GM23338 (cell line): Measurements from ENCODE around the gene TASOR. TPM values are rescaled to one million over a fixed set of nuclear protein-coding genes. Genes with fewer than 3 reads are reported as not detected.
A peak's percentile ranks its signal among the peaks of the same experiment; 100 is the strongest.

ENCODE experiments used
- ATAC-seq: fragments of 200-7000 bp; cut with Tn5 transposase; 3 replicates; pipeline ENCODE4 v1.9.1; 2020
- DNase-seq: peaks from one replicate; pipeline ENCODE4 v3.0.0-alpha.2; 2015; ENCODE audit warnings: low spot score
- H2AFZ ChIP-seq: fragments of 200-600 bp; sonication (generic); 2 replicates; pipeline ENCODE4 v1.8.0; 2016; ENCODE audit warnings: antibody characterized with exemption, mild to moderate bottlenecking, moderate library complexity
- H3F3A ChIP-seq: fragments of 200-600 bp; sonication (generic); replicated peaks from 2 replicates; pipeline ENCODE4 v1.8.0; 2017; ENCODE audit warnings: antibody characterized with exemption, mixed run types, low read depth
- H3K27ac ChIP-seq: fragments of 200-600 bp; sonication (generic); 2 replicates; pipeline ENCODE4 v1.6.1; 2016; ENCODE audit warnings: low read depth
- H3K27me3 ChIP-seq: fragments of 200-600 bp; sonication (generic); 2 replicates; pipeline ENCODE4 v1.8.0; 2016; ENCODE audit warnings: mild to moderate bottlenecking, mixed run types, moderate library complexity; ENCODE audit not compliant: insufficient read depth
- H3K36me3 ChIP-seq: fragments of 200-600 bp; sonication (generic); 2 replicates; pipeline ENCODE4 v1.8.0; 2016; ENCODE audit warnings: mild to moderate bottlenecking; ENCODE audit not compliant: insufficient read depth
- H3K4me1 ChIP-seq: fragments of 200-600 bp; sonication (generic); 2 replicates; pipeline ENCODE4 v1.8.0; 2016; ENCODE audit warnings: mild to moderate bottlenecking, moderate library complexity; ENCODE audit not compliant: insufficient read depth
- H3K4me2 ChIP-seq: fragments of 200-600 bp; sonication (generic); 2 replicates; pipeline ENCODE4 v1.7.1; 2017; ENCODE audit warnings: mixed run types
- H3K4me3 ChIP-seq: fragments of 200-600 bp; sonication (generic); 2 replicates; pipeline ENCODE4 v1.6.1; 2016; ENCODE audit warnings: mixed run types
- H3K79me2 ChIP-seq: fragments of 200-600 bp; sonication (generic); replicated peaks from 2 replicates; pipeline ENCODE4 v1.8.0; 2017; ENCODE audit warnings: mild to moderate bottlenecking; ENCODE audit not compliant: insufficient read depth
- H3K9me2 ChIP-seq: fragments of 200-600 bp; sonication (generic); 2 replicates; pipeline ENCODE4 v1.8.0; 2017; ENCODE audit not compliant: insufficient read depth
- H4K20me1 ChIP-seq: fragments of 200-600 bp; sonication (generic); replicated peaks from 2 replicates; pipeline ENCODE4 v1.8.0; 2017; ENCODE audit warnings: mild to moderate bottlenecking; ENCODE audit not compliant: insufficient read depth
- H3K27ac Mint-ChIP-seq: 2 replicates; pipeline ENCODE4 v1.8.0; 2020; ENCODE audit warnings: inconsistent platforms, mild to moderate bottlenecking, moderate library complexity, mixed read lengths
- H3K27me3 Mint-ChIP-seq: 3 replicates; pipeline ENCODE4 v1.8.0; 2022; ENCODE audit warnings: low read depth, mild to moderate bottlenecking, moderate library complexity, mixed read lengths, inconsistent platforms; ENCODE audit not compliant: insufficient read depth, poor library complexity
- H3K36me3 Mint-ChIP-seq: 3 replicates; pipeline ENCODE4 v1.8.0; 2021; ENCODE audit warnings: low read depth, mild to moderate bottlenecking, inconsistent platforms, moderate library complexity, mixed read lengths
- H3K4me1 Mint-ChIP-seq: 3 replicates; pipeline ENCODE4 v1.8.0; 2020; ENCODE audit warnings: mild to moderate bottlenecking, inconsistent platforms, mixed read lengths
- H3K4me3 Mint-ChIP-seq: 3 replicates; pipeline ENCODE4 v1.8.0; 2021; ENCODE audit warnings: moderate library complexity, mild to moderate bottlenecking, inconsistent platforms, mixed read lengths
- H3K9me3 Mint-ChIP-seq: 3 replicates; pipeline ENCODE4 v1.8.0; 2020; ENCODE audit warnings: moderate library complexity, mild to moderate bottlenecking, inconsistent platforms, mixed read lengths
- JUNB ChIP-seq: IDR thresholded peaks from one replicate; pipeline ENCODE4 v1.6.1; 2016; ENCODE audit warnings: antibody characterized with exemption; ENCODE audit not compliant: unreplicated experiment
- ZNF114 ChIP-seq: fragments of 250-450 bp; sonication (Bioruptor Pico); IDR thresholded peaks from 2 replicates; pipeline ENCODE4 v1.5.0; 2020; ENCODE audit warnings: mild to moderate bottlenecking, moderate library complexity
- ZNF331 ChIP-seq: fragments of 250-450 bp; sonication (Bioruptor Pico); IDR thresholded peaks from 2 replicates; pipeline ENCODE4 v1.5.0; 2020; ENCODE audit warnings: low read depth, mild to moderate bottlenecking, moderate library complexity
- polyA plus RNA-seq: library from polyadenylated mRNA; unstranded; fragments of >200 nt; fragmentation: Nextera tagmentation; extraction: Ambion mirVana; gene quantifications from 2 replicates; pipeline ENCODE4 v1.2.1, GENCODE V29; 2016
- total RNA-seq: library from RNA; depleted of rRNA; stranded (reverse); fragments of >200 nt; shearing (Covaris generic); gene quantifications from 2 replicates; pipeline ENCODE4 v1.2.3, GENCODE V29; 2014
- TF ChIP-seq, protein P1 (sequence below): fragments of 250-450 bp; sonication (Bioruptor Pico); IDR thresholded peaks from 2 replicates; pipeline ENCODE4 v1.5.0; 2020; ENCODE audit warnings: mild to moderate bottlenecking, moderate library complexity
- TF ChIP-seq, protein P2 (sequence below): IDR thresholded peaks from 2 replicates; pipeline ENCODE4 v1.6.1; 2016; ENCODE audit warnings: antibody characterized with exemption

TASOR gene
- total and polyA plus RNA-seq, 2 experiments from 2014 or later: 14.7 to 53.6 TPM

DNA sequence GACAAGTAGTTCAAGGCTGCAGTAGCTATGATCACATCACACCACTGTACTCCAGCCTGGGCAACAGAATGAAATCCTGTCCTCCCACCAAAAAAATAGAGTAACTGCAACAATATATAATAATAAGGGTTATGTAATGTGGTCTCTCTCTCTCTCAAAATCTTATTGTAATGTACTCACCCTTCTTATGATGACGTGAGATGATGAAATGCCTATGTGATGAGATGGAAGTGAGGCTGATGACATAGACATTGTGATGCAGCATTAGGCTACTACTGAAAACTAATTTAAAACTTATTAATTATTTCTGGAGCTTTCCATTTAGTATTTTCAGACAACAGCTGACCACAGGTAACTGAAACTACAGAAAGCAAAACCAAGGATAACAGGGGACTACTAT, 27.4 kb downstream of the TASOR start (continued):
- TF ChIP-seq, protein P1, sequence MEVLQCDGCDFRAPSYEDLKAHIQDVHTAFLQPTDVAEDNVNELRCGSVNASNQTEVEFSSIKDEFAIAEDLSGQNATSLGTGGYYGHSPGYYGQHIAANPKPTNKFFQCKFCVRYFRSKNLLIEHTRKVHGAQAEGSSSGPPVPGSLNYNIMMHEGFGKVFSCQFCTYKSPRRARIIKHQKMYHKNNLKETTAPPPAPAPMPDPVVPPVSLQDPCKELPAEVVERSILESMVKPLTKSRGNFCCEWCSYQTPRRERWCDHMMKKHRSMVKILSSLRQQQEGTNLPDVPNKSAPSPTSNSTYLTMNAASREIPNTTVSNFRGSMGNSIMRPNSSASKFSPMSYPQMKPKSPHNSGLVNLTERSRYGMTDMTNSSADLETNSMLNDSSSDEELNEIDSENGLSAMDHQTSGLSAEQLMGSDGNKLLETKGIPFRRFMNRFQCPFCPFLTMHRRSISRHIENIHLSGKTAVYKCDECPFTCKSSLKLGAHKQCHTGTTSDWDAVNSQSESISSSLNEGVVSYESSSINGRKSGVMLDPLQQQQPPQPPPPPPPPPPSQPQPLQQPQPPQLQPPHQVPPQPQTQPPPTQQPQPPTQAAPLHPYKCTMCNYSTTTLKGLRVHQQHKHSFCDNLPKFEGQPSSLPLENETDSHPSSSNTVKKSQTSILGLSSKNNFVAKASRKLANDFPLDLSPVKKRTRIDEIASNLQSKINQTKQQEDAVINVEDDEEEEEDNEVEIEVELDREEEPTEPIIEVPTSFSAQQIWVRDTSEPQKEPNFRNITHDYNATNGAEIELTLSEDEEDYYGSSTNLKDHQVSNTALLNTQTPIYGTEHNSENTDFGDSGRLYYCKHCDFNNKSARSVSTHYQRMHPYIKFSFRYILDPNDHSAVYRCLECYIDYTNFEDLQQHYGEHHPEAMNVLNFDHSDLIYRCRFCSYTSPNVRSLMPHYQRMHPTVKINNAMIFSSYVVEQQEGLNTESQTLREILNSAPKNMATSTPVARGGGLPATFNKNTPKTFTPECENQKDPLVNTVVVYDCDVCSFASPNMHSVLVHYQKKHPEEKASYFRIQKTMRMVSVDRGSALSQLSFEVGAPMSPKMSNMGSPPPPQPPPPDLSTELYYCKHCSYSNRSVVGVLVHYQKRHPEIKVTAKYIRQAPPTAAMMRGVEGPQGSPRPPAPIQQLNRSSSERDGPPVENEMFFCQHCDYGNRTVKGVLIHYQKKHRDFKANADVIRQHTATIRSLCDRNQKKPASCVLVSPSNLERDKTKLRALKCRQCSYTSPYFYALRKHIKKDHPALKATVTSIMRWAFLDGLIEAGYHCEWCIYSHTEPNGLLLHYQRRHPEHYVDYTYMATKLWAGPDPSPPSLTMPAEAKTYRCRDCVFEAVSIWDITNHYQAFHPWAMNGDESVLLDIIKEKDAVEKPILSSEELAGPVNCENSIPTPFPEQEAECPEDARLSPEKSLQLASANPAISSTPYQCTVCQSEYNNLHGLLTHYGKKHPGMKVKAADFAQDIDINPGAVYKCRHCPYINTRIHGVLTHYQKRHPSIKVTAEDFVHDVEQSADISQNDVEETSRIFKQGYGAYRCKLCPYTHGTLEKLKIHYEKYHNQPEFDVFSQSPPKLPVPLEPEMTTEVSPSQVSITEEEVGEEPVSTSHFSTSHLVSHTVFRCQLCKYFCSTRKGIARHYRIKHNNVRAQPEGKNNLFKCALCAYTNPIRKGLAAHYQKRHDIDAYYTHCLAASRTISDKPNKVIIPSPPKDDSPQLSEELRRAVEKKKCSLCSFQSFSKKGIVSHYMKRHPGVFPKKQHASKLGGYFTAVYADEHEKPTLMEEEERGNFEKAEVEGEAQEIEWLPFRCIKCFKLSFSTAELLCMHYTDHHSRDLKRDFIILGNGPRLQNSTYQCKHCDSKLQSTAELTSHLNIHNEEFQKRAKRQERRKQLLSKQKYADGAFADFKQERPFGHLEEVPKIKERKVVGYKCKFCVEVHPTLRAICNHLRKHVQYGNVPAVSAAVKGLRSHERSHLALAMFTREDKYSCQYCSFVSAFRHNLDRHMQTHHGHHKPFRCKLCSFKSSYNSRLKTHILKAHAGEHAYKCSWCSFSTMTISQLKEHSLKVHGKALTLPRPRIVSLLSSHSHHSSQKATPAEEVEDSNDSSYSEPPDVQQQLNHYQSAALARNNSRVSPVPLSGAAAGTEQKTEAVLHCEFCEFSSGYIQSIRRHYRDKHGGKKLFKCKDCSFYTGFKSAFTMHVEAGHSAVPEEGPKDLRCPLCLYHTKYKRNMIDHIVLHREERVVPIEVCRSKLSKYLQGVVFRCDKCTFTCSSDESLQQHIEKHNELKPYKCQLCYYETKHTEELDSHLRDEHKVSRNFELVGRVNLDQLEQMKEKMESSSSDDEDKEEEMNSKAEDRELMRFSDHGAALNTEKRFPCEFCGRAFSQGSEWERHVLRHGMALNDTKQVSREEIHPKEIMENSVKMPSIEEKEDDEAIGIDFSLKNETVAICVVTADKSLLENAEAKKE (CRISPR knock-in tag): no peak

DNA sequence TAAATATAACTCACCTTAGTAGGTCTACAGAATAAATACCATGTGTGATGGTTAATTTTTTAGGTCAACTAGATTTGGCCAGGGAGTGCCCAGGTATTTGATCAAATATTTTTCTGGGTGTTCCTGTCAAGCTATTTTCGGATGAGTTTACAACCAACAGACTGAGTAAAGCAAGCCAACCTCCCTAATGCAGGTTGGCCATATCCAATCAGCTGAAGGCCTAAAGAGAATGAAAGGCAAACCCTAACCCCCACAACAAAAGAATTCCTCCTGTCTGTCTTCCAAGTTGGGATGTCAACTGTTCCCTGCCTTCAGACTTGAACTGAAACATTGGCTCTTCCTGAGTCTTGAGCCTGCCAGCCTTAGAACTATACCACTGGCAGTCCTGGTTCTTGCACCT, 28.6 kb downstream of the TASOR start:
- H3K9me2 ChIP-seq: no peaks in the 10 kb centered on the region
- Mint-ChIP-seq H3K4me3 (no peak overlapping the region), H3K4me1 (peaks cover 10% of the 10 kb centered on the region), H3K27me3 (peaks cover 6% of the 10 kb centered on the region), H3K36me3 (peaks cover 55% of the 10 kb centered on the region; the same call in 2 of the 3 replicates), H3K27ac (no peak overlapping the region), H3K9me3 (no peaks in the 10 kb centered on the region)
- no peaks in the 10 kb centered on the region for H3K27me3 ChIP-seq
- H3K79me2 ChIP-seq: peaks cover 45% of the 10 kb centered on the region
- no peaks in the 10 kb centered on the region for H3F3A ChIP-seq
- H3K4me3 ChIP-seq: no peak overlapping the region
- H3K27ac ChIP-seq: no peak overlapping the region
- H4K20me1 ChIP-seq: peaks cover 24% of the 10 kb centered on the region
- no peak overlapping the region for H2AFZ ChIP-seq
- ATAC-seq: peak; percentile 59
- DNase-seq: peak; percentile 10
- no peaks in the 10 kb centered on the region for H3K4me1 ChIP-seq
- H3K36me3 ChIP-seq: peaks cover 7% of the 10 kb centered on the region; the same call in 1 of the 2 replicates
- H3K4me2 ChIP-seq: no peak overlapping the region
- TF ChIP-seq, protein P1 (CRISPR knock-in tag): no peak
- TF ChIP-seq, protein P2, sequence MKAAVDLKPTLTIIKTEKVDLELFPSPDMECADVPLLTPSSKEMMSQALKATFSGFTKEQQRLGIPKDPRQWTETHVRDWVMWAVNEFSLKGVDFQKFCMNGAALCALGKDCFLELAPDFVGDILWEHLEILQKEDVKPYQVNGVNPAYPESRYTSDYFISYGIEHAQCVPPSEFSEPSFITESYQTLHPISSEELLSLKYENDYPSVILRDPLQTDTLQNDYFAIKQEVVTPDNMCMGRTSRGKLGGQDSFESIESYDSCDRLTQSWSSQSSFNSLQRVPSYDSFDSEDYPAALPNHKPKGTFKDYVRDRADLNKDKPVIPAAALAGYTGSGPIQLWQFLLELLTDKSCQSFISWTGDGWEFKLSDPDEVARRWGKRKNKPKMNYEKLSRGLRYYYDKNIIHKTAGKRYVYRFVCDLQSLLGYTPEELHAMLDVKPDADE: no peak
- TF ChIP-seq ZNF114 (CRISPR knock-in tag) (no peak), JUNB (no peak), ZNF331 (no peak)
